GM19023 (cell line): ENCODE results near the gene PLEKHO2.
A peak's percentile ranks its signal among the peaks of the same experiment; 100 is the strongest.

Experiments
- ATAC-seq: cut with Tn5 transposase; IDR thresholded peaks from one replicate; pipeline ENCODE4 v1.9.1; 2021; ENCODE audit warnings: mild to moderate bottlenecking, moderate library complexity; ENCODE audit not compliant: unreplicated experiment

The PLEKHO2 gene

DNA sequence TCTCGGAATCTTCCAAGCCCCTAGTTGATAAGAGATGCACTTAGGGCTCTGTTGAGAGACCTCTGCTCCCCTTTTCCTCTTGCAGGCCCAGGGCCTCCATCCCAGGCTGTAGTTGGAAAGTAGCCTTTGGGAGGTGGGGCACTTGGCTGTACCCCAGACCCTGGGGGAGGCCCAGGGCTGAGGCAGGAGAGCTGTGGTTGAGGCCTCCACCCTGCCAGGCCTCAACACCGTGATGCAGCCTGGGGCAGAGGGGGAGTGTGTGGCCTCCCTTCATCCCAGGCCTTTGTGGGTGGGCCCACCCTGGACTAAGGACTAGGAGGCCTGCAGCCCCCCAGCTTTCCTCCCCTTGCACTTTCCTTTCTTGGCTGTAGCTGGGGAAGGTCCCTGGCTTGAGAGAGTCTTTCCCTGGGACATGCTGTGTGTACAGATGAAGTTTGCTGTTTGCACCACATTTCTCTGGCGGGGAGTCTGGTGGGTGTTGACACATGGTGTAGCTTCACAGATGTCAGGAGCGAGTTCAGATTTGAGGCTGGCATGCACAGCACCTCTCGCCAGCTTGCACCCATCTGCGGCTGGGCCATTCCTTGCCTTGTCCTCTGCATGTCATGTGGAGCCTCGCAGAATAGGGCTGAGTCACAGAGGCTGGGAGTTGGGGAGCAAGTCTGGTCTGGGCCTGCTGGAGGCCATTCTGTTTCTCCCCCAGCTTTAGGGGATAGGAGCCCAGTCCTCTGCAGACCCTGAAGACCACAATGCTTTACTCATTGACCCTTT, 13.7 kb downstream of the PLEKHO2 start:
- ATAC-seq = no peak

DNA sequence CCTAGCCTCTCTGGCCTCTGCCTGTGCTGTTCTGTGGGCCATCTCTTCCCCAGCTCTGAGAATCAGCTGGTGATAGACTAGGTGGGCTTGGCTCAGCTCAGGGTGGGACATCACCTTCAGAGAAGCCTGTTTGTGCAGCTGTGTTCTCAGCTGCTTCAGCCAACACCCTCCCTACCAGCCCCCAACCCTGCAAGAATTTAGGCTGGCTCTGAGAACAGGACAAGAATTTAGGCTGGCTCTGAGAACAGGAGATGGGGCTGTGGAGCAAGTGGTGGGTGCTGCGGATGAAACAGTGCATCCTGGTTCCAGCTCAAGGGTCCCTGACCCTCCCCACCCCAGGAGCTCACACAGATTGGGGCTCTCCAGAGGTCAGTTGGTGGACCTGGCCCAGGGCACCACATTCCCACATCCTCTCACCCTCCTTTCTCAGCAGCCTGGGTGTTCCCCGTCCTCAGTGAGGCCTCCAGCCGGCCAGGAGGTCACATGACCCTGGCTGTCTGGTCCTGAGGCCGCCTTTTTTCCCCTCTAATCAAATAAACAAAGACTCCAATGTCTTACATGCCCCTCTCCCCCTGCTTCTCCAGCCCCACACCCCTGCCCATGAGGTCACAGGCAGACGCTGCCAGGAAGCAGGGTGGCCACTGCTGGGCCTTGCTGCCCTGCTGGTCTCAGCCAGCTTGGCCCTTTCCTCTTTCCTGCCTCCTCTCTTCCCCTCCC, 14.9 kb downstream of the PLEKHO2 start:
- no peak for ATAC-seq

DNA sequence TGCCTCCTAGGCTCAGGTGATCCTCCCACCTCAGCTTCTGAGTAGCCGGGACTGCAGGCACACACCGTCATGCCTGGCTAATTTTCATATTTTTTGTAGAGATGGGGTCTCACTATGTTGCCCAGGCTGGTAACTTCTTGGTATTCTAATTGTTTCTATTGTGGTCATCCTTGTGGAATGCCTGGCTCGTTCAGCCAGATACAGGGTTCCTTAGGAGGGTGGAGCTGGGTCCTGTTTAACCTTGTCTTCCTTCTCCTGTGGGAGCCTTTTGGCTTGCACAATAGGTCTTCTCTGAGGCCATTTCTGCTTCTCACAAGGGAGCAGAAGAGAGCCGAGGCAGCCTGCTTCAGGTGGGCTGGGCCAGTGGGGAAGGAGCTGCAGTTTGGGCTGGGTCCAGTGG, 15.7 kb downstream of the PLEKHO2 start:
- ATAC-seq = no peak

DNA sequence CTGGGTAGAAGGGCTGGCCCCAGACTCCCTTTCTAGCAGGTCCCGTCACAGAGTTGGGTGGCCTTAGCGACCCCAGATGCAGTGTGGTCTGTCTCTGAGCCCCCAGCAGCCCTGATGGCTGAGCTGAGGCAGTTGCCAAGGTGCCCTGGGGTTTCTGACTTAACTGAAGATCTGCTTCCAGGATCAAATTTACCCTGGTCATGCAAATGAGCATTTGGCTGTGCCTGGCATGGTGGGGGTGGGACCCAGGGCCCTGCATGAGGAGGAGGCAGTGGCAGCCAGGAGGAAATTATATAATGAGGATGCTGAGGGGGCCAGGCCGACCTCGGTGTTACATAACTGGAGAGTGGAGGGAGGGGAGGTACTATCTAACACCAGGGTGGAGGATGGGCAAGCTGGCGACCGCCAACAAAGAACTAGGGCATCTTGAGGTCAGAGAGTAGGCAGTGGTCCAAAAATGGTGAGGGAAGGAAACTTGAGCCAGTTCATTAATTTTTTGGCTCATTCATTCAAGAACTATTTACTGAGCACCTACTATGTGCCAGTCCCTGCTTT, 16.4 kb downstream of the PLEKHO2 start:
- no peak for ATAC-seq

DNA sequence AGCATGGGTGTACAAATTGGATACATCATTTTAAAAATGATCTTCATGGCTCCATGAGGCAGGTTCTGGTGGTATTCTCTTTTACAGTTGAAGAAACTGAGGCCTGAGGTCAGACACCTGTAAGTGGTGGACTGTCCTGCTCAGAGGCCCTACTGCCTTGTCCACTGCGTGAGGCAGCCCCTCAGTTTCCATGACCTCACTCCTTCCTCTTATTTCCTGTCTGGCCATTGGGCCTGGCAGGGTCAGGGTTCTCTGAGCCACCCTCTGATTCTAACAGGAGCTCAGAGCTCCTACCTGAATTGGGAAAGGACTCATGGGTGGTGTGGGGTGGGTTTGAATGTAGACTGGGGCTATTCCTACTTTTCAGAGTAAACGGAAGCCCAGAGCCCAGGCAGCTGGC, 17.5 kb downstream of the PLEKHO2 start:
- ATAC-seq = no peak

DNA sequence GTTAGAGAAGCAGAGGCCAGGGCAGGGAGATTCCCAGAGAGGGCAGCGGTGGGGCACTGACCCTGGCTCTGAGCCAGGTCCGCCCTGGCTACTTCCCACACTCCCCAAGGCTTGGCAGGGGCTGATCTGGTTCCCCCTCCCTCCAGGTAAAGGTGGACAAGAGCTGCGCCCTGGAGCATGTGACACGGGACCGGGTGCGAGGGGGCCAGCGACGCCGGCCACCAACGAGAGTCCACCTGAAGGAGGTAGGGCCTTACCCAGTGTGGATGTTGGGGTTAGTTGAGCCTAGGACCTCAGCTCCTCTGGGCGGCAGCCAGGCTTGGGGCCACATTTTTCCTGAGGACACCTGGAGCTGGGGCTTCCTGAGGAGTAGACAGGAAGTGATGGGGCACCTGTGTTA, 19.6 kb downstream of the PLEKHO2 start:
- no peak for ATAC-seq

DNA sequence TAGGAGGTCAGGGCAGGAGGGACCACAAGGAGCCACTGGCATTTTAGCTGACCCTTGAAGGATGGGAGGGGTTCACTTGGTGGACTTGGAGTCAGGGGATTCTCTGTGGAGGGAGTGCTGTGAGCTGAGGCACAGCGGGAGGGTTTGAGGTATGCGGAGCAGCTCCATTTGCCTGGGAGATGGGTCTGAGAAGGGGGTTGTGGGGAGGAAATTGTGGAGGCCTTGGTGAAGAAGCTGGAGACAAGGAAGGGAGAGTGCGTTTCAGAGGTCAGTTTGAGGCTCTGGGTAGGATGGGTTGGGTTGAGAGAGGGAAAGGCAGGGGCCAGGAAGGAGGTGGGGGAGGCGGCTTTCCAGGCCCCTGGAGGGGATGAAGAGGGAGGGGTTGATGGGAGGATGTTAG, 20.2 kb downstream of the PLEKHO2 start:
- ATAC-seq = no peak

DNA sequence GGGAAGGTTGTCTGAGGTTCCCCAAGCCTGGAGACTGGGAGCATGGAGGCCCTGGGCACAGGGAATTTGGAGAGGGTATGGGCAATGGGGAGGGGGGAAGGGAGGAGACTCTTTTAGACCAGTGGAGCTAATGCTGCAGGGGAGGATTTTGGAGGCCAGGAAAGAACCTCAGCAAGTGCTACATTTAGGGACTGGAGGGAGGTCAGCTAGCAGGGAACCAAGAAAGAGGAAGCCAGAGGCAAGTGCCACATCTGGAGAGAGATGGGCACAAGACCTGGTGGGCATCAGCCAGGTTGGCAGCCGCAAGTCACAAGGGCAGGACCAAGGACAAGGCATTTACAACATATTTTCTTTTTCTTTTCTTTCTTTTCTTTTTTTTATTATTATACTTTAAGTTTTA, 20.7 kb downstream of the PLEKHO2 start:
- ATAC-seq = no peak

DNA sequence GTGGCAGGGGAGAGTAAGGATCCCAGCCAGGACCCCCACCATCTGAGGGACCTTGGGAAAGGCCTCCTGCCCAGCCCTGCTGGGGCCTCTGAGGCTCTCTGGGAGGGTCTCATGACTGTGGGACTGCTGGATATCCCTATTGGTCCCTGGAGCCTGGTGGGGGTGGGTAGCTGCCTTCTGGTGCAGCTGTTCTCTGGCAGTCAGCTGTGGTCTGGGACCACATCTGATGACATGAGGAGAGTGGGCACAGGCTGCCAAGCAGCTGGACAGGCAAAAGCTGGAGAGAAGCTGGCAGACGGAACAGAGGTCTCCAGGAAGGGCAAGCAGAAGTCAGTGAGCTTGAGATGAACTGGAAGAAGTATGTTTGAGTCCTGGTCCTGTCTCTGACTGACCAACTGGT, 22.4 kb downstream of the PLEKHO2 start:
- no peak for ATAC-seq

DNA sequence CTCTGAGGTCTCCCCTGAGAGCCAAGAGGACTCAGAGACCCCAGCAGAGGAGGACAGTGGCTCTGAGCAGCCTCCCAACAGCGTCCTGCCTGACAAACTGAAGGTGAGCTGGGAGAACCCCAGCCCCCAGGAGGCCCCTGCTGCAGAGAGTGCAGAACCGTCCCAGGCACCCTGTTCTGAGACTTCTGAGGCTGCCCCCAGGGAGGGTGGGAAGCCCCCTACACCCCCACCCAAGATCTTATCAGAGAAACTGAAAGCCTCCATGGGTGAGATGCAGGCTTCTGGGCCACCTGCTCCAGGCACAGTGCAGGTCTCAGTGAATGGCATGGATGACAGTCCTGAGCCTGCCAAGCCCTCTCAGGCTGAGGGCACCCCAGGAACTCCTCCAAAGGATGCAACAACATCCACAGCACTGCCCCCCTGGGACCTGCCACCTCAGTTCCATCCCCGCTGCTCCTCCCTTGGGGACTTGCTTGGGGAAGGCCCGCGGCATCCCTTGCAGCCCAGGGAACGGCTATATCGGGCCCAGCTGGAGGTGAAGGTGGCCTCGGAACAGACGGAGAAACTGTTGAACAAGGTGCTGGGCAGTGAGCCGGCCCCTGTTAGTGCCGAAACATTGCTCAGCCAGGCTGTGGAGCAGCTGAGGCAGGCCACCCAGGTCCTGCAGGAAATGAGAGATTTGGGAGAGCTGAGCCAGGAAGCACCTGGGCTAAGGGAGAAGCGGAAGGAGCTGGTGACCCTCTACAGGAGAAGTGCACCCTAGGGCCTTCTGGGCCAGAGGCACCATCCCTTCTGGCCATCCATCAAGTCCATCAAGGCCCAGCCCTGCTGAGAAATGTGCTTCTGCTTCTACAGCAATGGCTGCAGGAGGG, 23.6 kb downstream of the PLEKHO2 start:
- ATAC-seq = no peak

DNA sequence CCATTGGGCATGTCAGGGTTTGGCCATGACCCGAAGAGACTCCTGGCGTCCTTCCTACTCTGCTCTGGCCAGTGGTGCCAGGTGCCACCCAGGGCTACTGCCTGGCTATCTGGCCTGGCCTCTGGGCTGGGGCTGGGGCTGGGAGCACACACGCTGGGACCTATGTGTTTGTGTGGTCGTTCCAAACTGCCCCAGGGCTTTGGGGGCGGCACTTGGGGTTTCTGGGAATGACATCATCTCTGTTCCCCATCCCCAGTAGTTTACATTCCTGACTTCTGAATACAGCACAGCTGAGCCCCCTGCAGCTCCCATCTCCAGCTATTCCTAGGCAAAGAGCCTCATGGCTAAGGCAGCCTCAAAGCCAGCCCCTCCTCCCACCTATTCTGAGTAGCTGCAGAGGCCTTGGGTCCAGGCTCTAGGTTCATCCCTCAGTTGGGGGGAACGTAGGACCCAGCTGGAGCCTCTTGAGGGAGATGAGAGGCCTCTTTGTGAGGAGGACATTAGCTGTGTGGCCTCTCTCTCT, 24.3 kb downstream of the PLEKHO2 start:
- ATAC-seq = no peak

DNA sequence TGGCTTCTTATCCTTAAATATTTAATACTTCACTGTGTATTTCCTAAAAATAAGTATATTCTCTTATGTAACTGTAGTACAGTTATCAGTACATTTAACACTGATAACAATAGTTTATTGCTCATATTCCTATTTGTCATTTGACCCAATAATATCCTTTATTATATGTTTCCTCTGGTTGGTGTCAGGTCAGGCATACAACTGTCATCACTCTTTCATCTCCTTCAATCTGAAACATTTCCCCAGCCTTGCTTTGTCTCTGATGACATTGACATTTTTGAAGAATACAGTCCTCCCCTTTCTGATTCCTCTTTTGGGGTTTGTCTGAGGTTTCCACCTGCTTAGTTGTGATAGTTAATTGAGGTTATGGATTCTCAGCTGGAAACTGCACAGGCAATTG, 27.8 kb downstream of the PLEKHO2 start:
- ATAC-seq = no peak

DNA sequence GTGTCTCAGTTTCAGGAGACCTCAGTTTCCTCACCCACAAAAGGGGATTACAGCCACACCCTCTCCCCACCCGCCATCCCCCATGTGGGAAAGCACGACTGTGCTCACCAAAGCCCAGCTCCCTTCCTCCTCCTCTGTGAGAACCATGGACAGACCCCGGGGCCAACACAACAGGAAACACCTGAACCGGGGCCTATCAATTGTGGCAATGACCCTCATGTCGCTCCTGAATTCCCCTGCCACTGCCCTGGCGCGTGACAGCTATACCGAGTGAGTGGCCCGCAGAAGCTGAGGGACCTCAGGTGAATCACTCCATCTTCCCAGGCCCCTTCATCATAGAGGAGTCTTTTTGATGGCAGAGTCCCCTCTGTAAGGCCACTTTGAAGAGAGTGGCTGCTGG, 28.6 kb downstream of the PLEKHO2 start:
- ATAC-seq = no peak

DNA sequence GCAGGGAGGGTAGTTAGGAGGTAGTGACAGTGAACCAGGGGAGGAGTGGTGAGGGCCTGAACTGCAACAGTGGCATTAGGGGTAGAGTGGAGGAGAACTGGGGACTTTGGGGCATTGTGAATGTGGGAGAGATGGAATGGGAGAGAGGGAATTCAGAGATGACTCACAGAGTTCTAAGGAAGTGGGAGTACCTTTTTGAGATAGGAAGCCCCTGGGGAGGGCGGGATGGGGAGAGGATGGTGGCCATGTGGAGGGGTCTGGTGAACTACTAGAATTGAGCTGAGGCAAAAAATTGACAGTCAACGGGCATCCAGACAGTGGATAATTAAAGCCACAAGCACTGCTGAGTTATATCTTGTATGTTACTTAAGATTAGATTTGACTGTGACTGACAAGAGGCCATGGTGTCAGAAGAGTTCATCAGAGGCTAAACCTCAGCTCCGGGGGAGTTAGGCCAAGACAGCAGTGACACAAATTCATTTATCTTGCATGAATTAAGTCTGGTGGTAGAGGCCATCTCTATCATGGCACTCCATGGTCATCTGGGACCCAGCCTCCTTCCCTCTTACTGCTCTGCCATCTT, 34.0 kb downstream of the PLEKHO2 start:
- no peak for ATAC-seq

DNA sequence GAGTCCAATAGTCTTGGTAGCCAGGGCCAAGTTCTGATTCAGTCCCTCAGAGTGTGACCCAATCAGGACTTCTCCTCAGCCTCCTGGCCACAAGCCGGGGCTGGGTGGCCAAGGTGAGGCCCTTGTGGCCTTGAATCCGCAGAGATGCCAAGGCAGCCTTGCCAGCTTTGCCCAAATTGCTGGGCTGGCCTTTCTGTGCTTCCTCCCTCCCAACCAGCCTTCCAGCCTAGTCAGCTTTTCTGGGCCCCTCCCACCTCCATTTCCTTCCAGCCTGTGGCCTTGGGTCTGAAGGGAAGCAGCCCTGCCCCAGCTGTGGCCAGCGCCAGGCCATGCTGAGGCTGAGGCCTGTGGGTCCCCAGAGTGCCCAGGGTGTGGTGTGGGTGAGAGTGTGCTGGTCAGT, 35.7 kb downstream of the PLEKHO2 start:
- no peak for ATAC-seq

DNA sequence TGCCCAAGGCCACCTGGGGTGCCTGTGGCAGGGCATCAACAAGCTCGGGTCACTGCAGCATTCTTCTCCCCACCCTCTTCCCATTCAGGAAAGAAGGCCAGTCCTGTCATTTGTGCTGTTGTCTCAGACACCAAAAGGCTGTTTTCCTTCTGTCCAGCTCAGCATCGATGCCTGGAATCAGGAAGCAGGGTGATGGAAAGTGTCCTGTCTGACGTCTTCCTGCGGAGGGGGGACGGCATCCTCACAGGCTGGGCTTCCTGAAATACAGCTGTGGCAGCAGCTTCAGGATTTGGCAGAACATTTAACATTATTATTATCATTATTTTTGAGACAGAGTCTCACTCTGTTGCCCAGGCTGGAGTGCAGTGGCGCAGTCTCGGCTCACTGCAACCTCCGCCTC, 37.0 kb downstream of the PLEKHO2 start:
- no peak for ATAC-seq

DNA sequence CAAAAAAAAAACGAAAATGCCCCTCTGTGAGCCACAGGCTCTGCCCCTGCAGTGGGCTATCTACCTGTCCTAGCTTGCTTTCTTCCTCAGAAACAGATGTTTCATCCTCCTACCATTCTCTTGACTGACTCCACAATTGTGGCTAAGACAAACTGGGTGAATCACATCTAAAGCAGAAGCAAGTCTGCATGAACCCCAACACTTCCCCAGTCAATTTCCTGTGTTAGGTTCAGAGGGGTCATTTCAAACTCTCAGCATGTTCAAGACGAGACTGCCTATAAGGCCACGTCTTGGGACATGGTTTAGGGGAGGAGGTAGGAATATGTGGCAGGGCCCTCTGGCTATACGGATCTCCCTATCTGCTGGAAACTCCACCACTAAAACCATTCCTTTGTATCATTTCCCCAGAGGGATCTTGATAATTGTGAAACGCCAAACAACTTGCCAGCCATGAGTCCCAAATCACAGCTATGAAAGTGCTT, 41.4 kb downstream of the PLEKHO2 start:
- no peak for ATAC-seq

DNA sequence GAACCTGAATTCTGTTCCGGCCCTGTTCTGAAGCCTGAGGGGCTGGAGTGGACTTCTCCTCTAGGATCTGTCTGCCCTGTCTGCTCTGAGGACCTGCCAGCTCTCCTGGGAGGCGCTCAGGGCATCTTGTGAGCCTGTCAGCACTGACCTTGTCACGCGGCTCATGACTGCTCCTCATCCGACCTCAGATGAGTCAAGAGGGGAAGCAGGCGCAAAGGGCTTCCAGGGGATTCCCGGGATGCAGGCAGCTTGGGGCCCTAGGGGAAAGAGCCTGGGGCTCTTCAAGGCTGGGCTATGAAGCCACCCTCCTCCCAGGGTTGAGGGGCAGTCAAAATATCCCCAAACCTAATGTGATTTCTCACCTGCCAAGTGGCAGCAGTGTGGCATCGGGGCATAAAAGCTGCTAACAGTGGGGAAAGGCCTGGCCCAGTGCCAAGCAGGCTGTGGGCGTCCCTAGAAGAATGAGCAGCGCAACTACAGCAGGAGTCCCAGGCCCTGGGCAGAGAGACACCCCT, 42.3 kb downstream of the PLEKHO2 start:
- peak; percentile 73 for ATAC-seq

DNA sequence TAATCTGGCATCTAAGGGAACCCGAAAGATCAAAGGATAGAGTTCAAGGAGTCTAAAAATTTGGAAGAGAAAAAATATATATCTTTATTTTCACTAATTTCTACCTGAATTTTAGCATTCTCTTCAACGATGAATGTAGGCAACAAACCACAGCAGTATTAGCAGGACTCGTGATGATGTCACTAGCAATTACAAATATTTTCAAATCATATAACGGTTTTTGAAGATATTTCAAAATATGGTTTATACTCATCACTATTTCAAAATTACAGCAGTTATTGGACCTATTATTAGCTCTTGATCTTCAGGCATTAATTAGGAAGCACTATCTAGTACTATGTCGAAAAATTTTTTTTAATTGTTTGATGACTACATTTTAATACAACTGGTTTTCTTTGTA, 43.0 kb downstream of the PLEKHO2 start:
- no peak for ATAC-seq

DNA sequence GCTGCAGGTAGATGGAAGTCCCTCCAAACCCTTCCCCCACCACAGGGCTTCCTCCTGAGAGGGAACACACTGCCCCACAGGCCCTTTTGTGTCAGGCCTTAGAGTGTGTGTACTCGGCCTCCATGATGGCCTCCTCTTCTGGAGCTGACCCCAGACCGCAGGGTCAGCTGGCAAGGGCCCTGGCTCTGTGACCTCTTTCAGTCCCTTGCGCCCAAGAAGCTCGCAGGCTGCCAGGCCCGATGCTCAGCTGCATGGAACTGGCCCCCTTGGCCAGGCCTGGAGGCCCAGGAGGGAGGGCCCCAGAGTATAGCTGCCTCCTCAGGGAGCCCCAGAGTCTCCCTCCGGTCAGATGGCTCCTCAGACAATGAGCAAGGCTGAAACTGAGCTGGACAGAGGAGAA, 46.6 kb downstream of the PLEKHO2 start:
- no peak for ATAC-seq
